H1 (cell line): ENCODE measurements around the gene EXO1. TPM values are rescaled to one million over a fixed set of nuclear protein-coding genes. Genes with fewer than 3 reads are reported as not detected.

Experiments
- CTCF ChIA-PET: fragments of 300-600 bp; sonication (Branson Sonifier 250); formaldehyde crosslinking; loops from one replicate; lab custom pipeline; 2021; ENCODE audit not compliant: partially characterized antibody; lab: Charles Lee
- POLR2A ChIA-PET: fragments of 300-600 bp; sonication (Branson Sonifier 250); formaldehyde crosslinking; loops from one replicate; lab custom pipeline; 2021; ENCODE audit warnings: inconsistent platforms; ENCODE audit not compliant: partially characterized antibody; lab: Charles Lee
- DNase-seq, 2 experiments: peaks; one replicate each; pipeline versions ENCODE4 v3.0.0 to v3.0.0-alpha.2; 2010 to 2022; ENCODE audit warnings: low spot score in 2 of 2, low read depth in 1 of 2, mixed read lengths in 1 of 2
- FAIRE-seq: peaks from 2 replicates; lab custom pipeline; 2011; peaks lifted over from hg19 to GRCh38; lab: Jason Lieb, UNC
- H2AFZ ChIP-seq: 2 replicates; pipeline ENCODE4 v1.8.1; 2012; ENCODE audit warnings: low read length, inconsistent platforms
- H2AK5ac ChIP-seq: 2 replicates; pipeline ENCODE4 v1.6.1; 2013; ENCODE audit warnings: low read depth, low read length
- H2BK120ac ChIP-seq: replicated peaks from 2 replicates; pipeline ENCODE3; 2013; ENCODE audit warnings: low read depth, low read length, inconsistent platforms
- H2BK12ac ChIP-seq: 2 replicates; pipeline ENCODE4 v1.6.1; 2013; ENCODE audit warnings: low read depth, low read length
- H2BK15ac ChIP-seq: 2 replicates; pipeline ENCODE4 v1.6.1; 2013; ENCODE audit warnings: low read length
- H2BK20ac ChIP-seq: 2 replicates; pipeline ENCODE4 v1.6.1; 2013; ENCODE audit warnings: low read length
- H2BK5ac ChIP-seq: 2 replicates; pipeline ENCODE4 v1.6.1; 2013; ENCODE audit warnings: low read depth, low read length
- H3K14ac ChIP-seq: 2 replicates; pipeline ENCODE4 v1.6.1; 2013; ENCODE audit warnings: inconsistent platforms; ENCODE audit not compliant: insufficient read length
- H3K18ac ChIP-seq: 2 replicates; pipeline ENCODE4 v1.6.1; 2013; ENCODE audit warnings: low read length; ENCODE audit errors: extremely low read depth
- H3K23ac ChIP-seq: 2 replicates; pipeline ENCODE4 v1.6.1; 2013; ENCODE audit warnings: inconsistent platforms; ENCODE audit not compliant: insufficient read length
- H3K23me2 ChIP-seq: 2 replicates; pipeline ENCODE4 v1.6.1; 2013; ENCODE audit warnings: low read depth, low read length
- H3K27ac ChIP-seq: 2 replicates; pipeline ENCODE4 v1.6.1; 2011; ENCODE audit warnings: low read depth, low read length, inconsistent platforms
- H3K27me3 ChIP-seq, 4 experiments: replicated peaks in 1 of 4; 1 replicate in 1 of 4; 2 replicates in 3 of 4; pipeline versions ENCODE4 v1.6.1 to v1.8.1; 2011 to 2013; ENCODE audit warnings: low read length in 3 of 4, mild to moderate bottlenecking in 3 of 4, inconsistent platforms in 2 of 4, mixed read lengths in 2 of 4, moderate library complexity in 1 of 4; ENCODE audit not compliant: control insufficient read depth in 3 of 4, insufficient read depth in 3 of 4; ENCODE audit errors: extremely low read depth in 1 of 4
- H3K36me3 ChIP-seq, 4 experiments: 2 replicates each; pipeline versions ENCODE4 v1.6.1 to v1.8.1; 2011 to 2013; ENCODE audit warnings: mild to moderate bottlenecking in 4 of 4, low read length in 3 of 4, moderate library complexity in 2 of 4, control low read depth in 1 of 4, inconsistent platforms in 1 of 4; ENCODE audit not compliant: insufficient read depth in 4 of 4, control insufficient read depth in 2 of 4
- H3K4ac ChIP-seq: replicated peaks from 2 replicates; pipeline ENCODE3; 2013; ENCODE audit warnings: low read length, low read depth, mixed read lengths, inconsistent platforms; ENCODE audit not compliant: insufficient read length
- H3K4me1 ChIP-seq, 4 experiments: replicated peaks in 1 of 4; 1 replicate in 1 of 4; 2 replicates in 3 of 4; pipeline versions ENCODE4 v1.6.1 to v1.8.1; 2011 to 2013; ENCODE audit warnings: low read length in 3 of 4, inconsistent platforms in 2 of 4, mixed read lengths in 1 of 4; ENCODE audit not compliant: insufficient read depth in 4 of 4, control insufficient read depth in 3 of 4
- H3K4me2 ChIP-seq, 2 experiments: 2 replicates each; pipeline versions ENCODE4 v1.6.1 to v1.8.1; 2011 to 2013; ENCODE audit warnings: low read depth in 2 of 2, low read length in 2 of 2, control low read depth in 1 of 2, inconsistent platforms in 1 of 2, mild to moderate bottlenecking in 1 of 2; ENCODE audit not compliant: insufficient read depth in 1 of 2
- H3K4me3 ChIP-seq, 4 experiments: fragments of 200-600, 300-600 bp in 1 of 4; sonication (generic), shearing (Covaris generic), sonication (Bioruptor Twin) in 1 of 4; 2 replicates each; pipeline versions ENCODE4 v1.5.1 to v1.8.1; 2011 to 2016; ENCODE audit warnings: low read length in 4 of 4, low read depth in 3 of 4, control low read depth in 2 of 4, inconsistent platforms in 2 of 4, mild to moderate bottlenecking in 2 of 4, mixed read lengths in 1 of 4, moderate library complexity in 1 of 4; ENCODE audit not compliant: insufficient read depth in 2 of 4; ENCODE audit errors: extremely low read depth in 1 of 4
- H3K56ac ChIP-seq: replicated peaks from 2 replicates; pipeline ENCODE3; 2013; ENCODE audit warnings: low read depth, mild to moderate bottlenecking, mixed read lengths, low read length, inconsistent platforms; ENCODE audit not compliant: insufficient read length
- H3K79me1 ChIP-seq: 2 replicates; pipeline ENCODE4 v1.6.1; 2013; ENCODE audit warnings: low read depth, low read length, control low read depth
- H3K79me2 ChIP-seq, 2 experiments: 2 replicates each; pipeline versions ENCODE4 v1.6.1 to v1.8.1; 2012 to 2013; ENCODE audit warnings: low read length in 2 of 2, mild to moderate bottlenecking in 2 of 2, inconsistent platforms in 1 of 2; ENCODE audit not compliant: insufficient read depth in 2 of 2, control insufficient read depth in 1 of 2
- H3K9ac ChIP-seq, 4 experiments: replicated peaks in 1 of 4; 1 replicate in 1 of 4; 2 replicates in 3 of 4; pipeline versions ENCODE4 v1.6.1 to v1.8.1; 2011 to 2013; ENCODE audit warnings: low read depth in 3 of 4, low read length in 3 of 4, control low read depth in 2 of 4, mild to moderate bottlenecking in 2 of 4, moderate library complexity in 2 of 4, inconsistent platforms in 1 of 4; ENCODE audit errors: extremely low read depth in 1 of 4
- H3K9me3 ChIP-seq, 2 experiments: 2 replicates each; pipeline versions ENCODE4 v1.6.1 to v1.8.1; 2012 to 2013; ENCODE audit warnings: mild to moderate bottlenecking in 2 of 2, moderate library complexity in 2 of 2, control low read depth in 1 of 2, inconsistent platforms in 1 of 2, low read depth in 1 of 2, low read length in 1 of 2, mixed read lengths in 1 of 2; ENCODE audit not compliant: insufficient read depth in 2 of 2
- H4K20me1 ChIP-seq, 2 experiments: replicated peaks in 1 of 2; 2 replicates each; pipeline versions ENCODE3 to v1.8.1; 2011 to 2013; ENCODE audit warnings: inconsistent platforms in 2 of 2, low read length in 2 of 2, mild to moderate bottlenecking in 1 of 2; ENCODE audit not compliant: insufficient read depth in 2 of 2, control insufficient read depth in 1 of 2
- H4K5ac ChIP-seq: 2 replicates; pipeline ENCODE4 v1.6.1; 2013; ENCODE audit warnings: low read length, low read depth, mixed read lengths, inconsistent platforms; ENCODE audit not compliant: insufficient read length
- H4K8ac ChIP-seq: 2 replicates; pipeline ENCODE4 v1.8.0; 2013; ENCODE audit warnings: mild to moderate bottlenecking, moderate library complexity, low read length, inconsistent platforms; ENCODE audit not compliant: insufficient read depth; ENCODE audit errors: extremely low read depth
- H4K91ac ChIP-seq: replicated peaks from 2 replicates; pipeline ENCODE3; 2013; ENCODE audit warnings: low read length, mixed read lengths, inconsistent platforms; ENCODE audit not compliant: insufficient read length
- SUZ12 ChIP-seq: fragments of 200-600 bp; sonication (generic); IDR thresholded peaks from 2 replicates; pipeline ENCODE4 v1.6.1; 2012; ENCODE audit warnings: mild to moderate bottlenecking, inconsistent platforms, low read length, moderate library complexity, mixed read lengths
- WGBS, 2 experiments: shearing (Covaris generic) in 1 of 2; methylation state at CpG; one replicate each; pipeline versions ENCODE4 v1.1.6 to v1.1.7; 2013 to 2015; ENCODE audit warnings: low lambda C conversion rate in 2 of 2, mixed read lengths in 2 of 2, inconsistent platforms in 1 of 2, low coverage in 1 of 2, missing lambda C conversion rate in 1 of 2; ENCODE audit not compliant: insufficient replicate concordance in 2 of 2, insufficient coverage in 1 of 2, insufficient read length in 1 of 2; ENCODE audit errors: extremely low coverage in 1 of 2, missing lambda C conversion rate in 1 of 2; 5-methylcytosine and 5-hydroxymethylcytosine counted together
- polyA plus RNA-seq, 7 experiments: library from polyadenylated mRNA; depleted of rRNA in 3 of 7; stranded (reverse) in 5 of 7; unstranded in 2 of 7; fragments of >200 nt in 5 of 7; fragments of 200-250 nt in 2 of 7; gene quantifications; 1 replicate in 5 of 7; 2 replicates in 1 of 7; 4 replicates in 1 of 7; pipeline versions ENCODE4 v1.2.1 to v1.2.3, GENCODE V29; 2011 to 2013; ENCODE audit warnings: missing spikeins in 2 of 7, mixed read lengths in 2 of 7
- total RNA-seq: library from RNA; stranded (reverse); fragmentation: NEBNext Ultra II Directional; extraction: Animal tissue kit (Norgen Biotek cat#: 25700); gene quantifications from 2 replicates; pipeline ENCODE4 v1.2.1, GENCODE V29; 2021

EXO1 gene
- total and polyA plus RNA-seq, 2 of the 8 experiments (the other 6 are each of a cell fraction or from before 2014, with no cell fraction given): 9.2 to 43.0 TPM

- Histone ChIP-seq H3K4me3 (no peak overlapping the region), H3K23ac (no peak overlapping the region), H3K4me1 (no peaks in the 10 kb centered on the region), H3K9ac (no peak overlapping the region), H2BK15ac (no peak overlapping the region), H3K23me2 (no peaks in the 10 kb centered on the region), H2BK5ac (no peak overlapping the region), H4K20me1 (no peaks in the 10 kb centered on the region), H3K27me3 (no peaks in the 10 kb centered on the region), H3K56ac (no peak overlapping the region), H3K4ac (no peak overlapping the region), H3K4me2 (no peak overlapping the region), H2BK20ac (no peak overlapping the region), H4K91ac (no peak overlapping the region), H2AK5ac (no peak overlapping the region), H3K79me1 (no peaks in the 10 kb centered on the region), H2BK120ac (no peak overlapping the region), H3K36me3 (no peaks in the 10 kb centered on the region), H3K79me2 (no peaks in the 10 kb centered on the region), H3K18ac (no peak overlapping the region), H3K9me3 (no peaks in the 10 kb centered on the region), H3K27ac (no peak overlapping the region), H4K8ac (no peak overlapping the region), H4K5ac (no peak overlapping the region), H3K14ac (no peak overlapping the region), H2AFZ (no peak overlapping the region), H2BK12ac (no peak overlapping the region)
- WGBS, 2 experiments: 67% methylated on average over 4 of the region's 4 CpGs; no CpG with 5 or more reads in 1 of the 2 experiments
- ChIA-PET CTCF (interaction anchor here (1.5 kb wide), 1 partner anchor 31 kb away, joined by 4 read pairs; no protein-coding TSS in a partner anchor), POLR2A (no interaction called here)
- DNase-seq (no peak), FAIRE-seq (no peak)
- TF ChIP-seq SUZ12: no peak
- TF ChIP-seq, all 59 proteins: peak for 0
Measured at GRCh38 chr1:241927321-241927720, 79.3 kb downstream of the EXO1 start.
